Stimulated activated CD8-positive, alpha-beta memory T cell treated with anti-CD3 and anti-CD28 coated beads, Interleukin-15, amount 100 ng/mL, for 4 hours (primary cell): ENCODE results near the gene CDS2.

Source experiments
- DNase-seq, 2 donors: peaks; one replicate each; pipeline ENCODE4 v3.0.0-alpha.2; 2020; ENCODE audit warnings: low read depth in 2 of 2

CDS2 gene

DNA sequence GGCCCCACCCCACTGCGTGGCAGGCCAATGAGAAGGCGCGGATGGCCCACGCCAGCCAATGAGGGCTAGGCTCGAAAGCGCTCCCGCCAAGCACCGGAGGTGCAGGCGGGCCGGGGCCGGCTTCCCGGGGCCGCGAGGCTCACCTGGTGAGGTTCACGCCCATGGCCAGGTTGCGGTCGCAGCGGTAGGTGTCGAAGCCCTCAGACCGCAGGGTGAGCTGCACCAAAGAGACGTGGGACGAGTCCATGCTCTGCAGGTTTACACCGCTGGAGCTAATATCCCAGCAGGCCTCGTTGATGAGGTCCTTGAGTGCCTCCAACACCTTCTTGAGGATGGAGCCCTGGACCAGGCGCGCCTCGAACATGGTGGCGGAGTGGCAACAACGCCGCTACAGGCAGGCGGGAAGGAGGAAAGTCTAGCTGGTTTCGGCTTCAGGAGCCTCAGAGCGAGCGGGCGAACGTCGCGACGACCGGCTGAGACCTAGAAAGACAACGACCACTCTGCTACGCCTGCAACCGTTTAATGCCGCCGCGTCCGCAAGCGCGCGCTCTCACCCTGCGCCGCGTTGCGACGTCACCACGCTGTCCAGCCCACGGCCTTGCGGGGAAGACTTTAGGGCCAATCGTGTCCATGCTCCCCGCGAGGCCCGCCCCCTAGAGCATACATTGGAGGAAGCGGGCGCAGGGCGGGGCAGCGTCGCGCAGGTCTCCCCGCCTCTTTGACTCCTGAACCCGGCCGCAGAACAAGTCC lies 7.2 kb upstream of the CDS2 start, which contains the start of gene PCNA:
Gene PCNA, minus strand, starts transcription at position 524 of the 750 bp plus-strand sequence. Its CDS starts 160 bp downstream, at position 364.
- peak; percentile 89 to 92 for DNase-seq

DNA sequence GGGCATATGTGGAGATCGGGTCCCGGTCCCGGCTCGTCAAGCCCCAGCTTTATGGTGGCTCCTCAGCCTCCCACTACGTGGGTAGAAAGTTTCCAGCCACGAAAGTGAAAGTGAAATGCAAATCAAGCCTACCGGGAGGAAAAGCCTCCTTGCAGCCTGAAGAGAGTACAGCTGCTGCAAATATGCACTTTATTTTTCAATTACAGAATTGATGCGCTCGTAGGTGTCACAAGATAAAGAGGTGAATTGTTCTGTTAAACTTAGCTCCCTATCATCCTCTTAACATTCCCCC lies 6.7 kb upstream of the CDS2 start:
- DNase-seq = no peak

DNA sequence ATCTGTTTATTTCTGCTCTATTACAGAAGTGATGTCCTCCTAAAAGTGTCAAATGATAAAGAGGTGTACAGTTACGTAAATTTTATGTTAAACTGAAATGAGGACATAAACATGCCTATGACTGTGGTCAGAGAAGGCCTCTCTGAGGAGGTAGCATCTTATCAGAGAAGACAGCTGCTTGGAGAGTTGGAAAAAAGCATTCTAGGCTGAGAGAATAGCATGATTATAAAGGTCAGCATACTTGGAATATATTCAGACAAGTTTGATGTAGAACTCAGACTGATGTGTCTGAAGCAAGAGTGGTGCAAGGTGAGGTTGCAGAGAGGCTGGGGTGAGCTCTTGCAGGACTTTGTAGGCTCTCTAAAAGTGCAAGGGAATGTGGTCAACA lies 3.9 kb upstream of the CDS2 start:
- no peak for DNase-seq

DNA sequence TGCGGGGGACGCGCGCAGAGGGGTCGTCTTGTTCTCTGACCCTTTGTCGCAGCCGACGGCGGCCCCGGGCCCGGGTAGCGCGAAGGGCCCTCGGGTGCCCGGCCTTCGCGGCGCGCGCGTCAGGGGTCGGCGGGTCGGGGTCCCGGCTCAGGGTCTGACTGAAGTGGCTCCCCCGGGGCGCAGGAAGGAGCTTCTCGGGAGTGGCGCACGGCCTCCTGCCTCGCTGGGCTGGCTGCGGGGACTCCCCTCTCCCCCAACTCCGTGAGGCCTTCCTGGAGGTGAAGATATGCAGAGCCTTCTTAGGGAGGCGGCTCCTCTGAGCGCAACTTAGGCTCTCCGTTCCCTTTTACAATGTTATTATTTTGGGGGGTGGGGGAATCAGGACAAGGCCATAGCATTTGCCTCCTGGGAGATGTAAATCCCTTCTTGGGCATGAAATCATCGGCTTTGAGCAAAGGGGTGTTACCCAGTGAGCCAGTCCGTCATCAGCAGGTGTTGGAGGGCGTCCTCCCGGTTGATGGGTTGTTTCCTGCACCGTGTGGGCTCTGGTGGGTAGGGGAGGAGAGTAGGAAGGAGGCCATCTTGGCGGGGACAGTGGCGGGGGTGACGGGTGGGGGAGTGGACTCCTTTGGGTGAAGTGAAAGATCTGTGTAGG lies 523 bp downstream of the CDS2 start:
- DNase-seq = peak; percentile 30 to 45

DNA sequence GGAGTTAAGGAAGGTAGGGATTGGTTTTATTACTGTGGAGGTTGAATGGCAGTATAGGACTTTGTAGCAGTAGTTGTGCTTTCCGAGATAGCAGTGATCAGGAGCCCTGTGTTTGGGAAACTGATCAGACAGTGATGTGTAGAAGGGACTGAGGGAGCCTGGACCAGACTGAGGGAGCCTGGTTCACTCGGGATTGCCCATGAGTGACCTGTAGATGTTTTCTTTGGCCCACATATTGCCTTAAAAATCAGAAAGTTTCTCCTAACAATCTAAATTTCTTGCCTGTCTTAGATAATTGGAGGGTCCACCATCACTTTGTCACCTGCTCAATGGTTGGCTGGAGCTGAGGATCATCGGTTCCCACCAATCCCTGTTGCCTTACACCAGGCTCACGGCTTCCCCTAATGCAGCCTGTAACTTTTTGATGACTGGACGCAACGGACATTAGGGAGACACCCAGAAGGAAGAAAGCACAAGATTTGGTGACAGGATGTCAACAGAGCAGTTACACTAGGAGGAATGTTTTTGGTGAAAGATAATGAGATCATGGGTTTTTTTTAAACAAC lies 1.1 kb downstream of the CDS2 start:
- no peak for DNase-seq

DNA sequence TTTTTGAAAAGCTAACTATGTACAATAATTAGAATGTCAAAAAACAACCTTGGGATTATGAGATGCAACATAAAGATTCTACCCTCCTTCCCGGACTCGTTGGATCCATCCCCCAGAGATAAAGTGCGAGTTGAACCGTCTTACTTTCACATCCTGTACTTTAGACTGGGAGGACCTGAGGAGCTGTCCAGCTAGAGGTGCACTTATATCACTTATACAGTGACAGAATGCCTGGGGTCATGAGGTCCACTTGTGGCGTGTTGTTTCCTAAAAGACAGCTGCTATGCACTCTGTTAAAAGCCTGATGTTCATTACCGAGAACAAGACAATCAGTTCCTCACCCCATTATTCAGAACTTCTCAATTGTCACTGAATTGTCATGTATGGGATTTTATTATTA lies 2.1 kb downstream of the CDS2 start:
- no peak for DNase-seq

DNA sequence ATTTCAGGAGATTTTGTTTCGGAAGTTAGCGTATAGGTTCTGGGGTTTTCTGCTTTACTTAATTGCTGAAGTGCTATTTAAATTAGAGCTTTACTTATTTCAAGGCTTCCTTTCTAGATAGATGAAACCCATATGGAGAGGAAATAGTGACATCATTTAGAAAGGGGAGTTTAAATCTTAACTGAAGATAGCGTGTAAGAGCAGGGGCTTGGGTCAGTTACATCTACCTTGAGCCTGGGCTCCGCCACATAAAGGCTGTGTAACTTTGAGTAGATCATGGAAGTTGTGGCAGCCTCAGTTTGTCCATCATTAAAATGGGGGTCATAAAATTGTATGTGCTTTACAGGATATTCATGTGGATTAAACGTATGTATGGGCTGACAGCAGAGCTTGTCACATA lies 4.7 kb downstream of the CDS2 start:
- no peak for DNase-seq

DNA sequence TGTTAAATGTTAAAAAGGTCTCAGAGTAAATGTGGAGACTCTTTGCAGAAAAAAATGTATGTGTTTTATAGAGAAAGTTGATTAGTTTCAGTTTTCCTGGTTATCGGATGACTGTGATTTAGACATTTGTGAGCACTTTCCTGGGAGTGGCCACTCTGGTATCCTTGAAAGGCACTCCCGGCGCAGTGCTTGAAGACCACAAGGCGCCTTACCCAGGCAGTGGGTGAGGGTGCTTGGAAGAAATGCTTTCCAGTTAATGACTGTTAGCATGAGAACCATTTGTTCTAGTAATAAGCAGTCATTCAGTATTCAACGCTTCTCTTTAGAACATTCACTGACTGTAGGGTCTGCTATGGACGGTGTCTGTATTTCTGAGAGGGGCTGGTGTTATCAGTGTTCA lies 7.2 kb downstream of the CDS2 start:
- no peak for DNase-seq

DNA sequence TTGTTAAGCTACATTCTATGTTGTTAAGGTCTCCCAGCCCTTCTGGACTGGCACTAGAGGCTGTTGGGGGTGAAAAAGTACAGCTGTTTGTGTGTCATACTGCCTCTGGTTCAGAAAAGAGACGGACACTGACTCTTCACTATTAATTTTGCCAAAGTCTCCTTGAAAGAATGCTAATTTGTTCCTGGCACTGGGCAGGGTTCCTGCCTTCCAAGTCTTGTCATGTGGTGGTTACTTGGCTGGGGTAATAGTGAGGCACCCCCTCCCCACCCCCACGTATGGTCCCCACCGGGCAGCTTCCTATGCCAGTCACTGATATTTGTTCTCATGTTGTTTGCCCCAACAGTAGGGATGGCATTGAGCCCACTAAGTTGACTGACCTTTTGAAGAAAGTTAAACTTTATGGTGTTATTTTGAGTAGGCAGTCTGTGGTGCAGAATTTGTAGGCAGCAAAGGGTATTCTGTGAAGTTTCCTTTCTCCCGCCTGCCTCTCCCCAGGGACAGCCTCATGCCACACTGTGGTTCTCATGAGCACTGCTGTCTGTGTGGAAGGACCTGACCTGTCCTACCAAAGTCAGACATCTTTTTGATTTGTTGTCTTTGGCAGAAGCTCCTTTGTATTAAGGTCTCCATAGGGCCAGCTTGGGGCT lies 8.7 kb downstream of the CDS2 start:
- no peak for DNase-seq

DNA sequence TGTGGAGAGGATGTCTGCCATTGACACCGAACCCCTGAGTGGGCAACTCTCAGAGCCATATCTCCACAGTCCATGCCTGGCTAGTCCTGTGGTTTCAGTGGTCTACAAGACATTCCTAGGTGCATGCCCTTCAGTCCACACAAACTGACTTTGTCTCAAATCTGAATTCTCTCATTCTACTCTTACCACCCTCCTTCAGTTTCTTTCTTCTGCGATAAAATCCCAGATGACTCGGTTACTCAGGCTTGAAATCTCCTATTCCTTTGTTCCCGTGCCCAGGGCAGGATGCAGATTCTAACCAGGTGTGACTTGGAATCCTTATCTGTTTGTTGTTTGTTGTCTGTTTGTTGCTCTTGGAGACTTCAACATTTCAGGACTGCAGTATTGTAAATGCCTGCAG lies 9.3 kb downstream of the CDS2 start:
- DNase-seq = no peak

DNA sequence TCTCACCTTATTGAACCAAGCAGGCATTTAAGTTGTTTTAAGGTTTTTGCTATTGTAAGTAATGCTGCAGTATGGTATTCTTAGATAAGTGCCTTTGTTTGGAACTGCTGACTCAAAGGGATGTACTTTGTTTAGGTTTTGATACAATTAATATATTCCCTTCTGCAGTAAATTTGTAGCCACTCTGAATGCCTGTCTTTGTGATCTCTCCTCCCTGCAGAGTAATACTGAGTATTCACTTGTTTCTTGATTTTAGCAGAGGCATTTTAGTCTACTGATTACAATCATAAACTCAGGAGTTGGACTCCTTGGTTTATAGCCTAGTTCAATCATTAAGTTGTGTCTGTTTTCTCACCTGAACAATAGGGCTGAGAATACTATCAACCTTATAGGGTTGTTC lies 13.4 kb downstream of the CDS2 start:
- no peak for DNase-seq

DNA sequence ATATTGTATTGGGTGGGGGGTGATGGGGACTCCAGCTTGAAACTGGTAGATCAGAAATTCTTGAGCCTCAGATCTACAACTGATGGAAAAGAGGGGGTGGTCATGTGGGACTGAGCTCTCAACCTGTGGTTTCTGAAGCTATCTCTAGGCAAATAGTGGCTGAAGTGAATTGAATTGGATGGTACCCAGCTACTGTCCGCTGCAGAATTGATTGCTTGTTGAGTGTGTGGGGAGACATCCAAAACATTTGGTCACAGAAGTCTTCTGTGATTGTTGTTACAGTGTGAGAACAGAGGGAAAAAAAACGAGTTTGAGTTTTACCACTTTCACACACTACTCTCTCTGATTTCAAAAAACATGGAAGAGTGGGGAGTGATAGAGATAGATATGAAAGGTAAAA lies 14.8 kb downstream of the CDS2 start:
- no peak for DNase-seq

DNA sequence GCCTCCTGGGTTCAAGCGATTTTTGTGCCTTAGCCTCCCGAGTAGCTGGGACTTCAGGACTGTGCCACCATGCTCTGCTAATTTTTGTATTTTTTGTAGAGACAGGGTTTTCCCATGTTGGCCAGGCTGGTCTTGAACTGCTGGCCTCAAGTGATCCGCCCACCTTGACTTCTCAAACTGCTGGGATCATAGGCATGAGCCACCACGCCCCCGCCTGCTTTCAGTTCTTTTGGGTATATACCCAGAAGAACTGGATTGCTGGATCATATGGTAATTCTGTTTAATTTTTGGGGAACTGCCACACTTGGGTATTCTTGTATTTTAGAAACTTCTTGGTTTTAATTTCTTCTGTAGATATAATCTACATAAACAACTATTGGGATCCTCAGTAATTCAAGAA lies 17.0 kb downstream of the CDS2 start:
- DNase-seq = no peak

DNA sequence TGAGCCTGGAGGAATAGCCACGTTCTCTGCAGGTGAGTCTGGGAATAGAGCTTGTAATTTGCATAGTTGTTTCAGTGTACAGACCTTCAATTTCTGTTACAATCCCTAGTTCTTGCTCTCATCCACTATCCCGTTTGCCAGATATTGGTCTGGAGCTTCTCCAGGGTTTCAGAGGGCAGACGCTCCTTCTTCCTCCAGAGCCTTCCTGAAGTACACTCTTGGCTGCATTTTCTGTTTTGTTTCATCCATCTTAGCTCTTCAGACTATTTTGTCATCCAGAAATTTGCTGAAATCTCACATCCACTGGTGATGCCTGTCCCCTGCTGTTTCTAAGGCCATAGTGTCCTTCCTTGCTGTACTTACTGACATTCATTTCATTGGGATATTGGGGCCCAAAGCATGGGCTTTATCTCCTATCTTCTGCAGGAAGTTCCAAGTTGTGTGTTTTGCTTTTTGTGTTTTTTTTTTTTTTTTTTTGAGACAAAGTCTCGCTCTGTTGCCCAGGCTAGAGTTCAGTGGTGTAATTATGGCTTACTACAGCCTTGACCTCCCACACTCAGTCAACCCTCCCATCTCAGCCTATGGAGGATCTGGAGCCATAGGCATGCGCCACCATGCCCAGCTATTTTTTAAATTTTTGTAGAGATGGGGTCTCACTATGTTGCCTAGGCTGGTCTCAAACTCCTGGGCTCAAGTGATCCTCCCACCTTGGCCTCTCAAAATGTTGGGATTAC lies 18.7 kb downstream of the CDS2 start:
- no peak for DNase-seq

DNA sequence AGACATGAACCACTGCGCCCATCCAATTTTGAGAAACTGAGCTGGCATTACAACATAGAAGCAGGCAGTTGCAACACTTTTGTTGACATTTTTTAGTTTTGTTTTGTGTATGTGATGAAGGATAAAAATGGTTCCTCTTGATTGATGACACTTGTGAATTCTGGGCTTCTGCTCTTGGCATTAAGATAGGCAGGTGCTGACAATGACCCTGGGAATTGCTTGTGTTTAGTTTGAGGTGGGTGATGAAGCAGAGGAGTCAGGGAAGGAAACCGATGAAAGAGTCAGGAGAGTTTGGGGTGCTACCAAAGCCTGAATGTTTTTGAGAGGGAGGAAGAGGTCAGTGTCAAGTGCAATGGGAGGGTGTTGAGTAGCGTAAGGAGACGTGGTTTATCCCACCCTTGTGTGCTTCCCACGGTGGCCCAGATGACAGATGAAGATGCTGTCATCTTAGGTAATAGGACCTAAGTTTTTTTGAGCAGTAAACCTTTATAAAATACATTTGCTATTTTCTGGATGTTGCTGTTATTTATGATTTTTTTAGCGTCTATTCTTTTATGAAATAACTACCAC lies 19.4 kb downstream of the CDS2 start:
- no peak for DNase-seq

DNA sequence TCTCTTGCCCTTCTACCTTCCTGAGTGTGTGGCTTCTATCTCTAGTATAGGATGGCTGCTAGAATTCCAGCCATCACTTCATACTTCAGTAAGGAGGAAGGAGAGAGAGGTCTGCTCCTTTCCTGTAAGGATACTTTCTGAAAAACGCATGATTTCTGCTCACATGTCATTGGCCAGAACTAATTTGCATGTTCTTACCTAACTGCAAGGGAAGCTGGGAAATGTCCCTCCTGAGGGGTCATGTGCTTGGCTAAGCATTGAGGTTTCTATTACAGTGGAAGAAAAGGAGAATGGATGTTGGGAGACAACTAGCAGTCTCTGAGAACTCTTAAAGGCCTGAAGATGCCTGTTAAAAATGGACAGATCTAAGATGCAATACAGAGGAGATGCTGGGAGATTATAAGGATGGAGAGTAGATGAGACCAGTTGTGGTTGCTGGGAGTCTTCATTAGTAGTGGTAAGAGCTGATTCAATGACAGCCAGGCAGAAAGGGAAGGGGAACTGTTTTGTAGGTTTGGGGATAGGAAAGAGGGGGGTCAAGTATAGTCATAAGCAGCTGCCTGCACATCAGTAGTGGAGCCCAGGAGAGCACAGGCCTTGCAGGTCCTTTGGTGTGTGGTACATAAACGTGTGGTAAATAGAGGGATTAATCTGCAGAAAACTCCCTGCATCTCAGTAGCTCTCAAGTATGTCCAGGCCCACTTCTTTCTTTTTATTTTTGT lies 20.2 kb downstream of the CDS2 start:
- DNase-seq = no peak

DNA sequence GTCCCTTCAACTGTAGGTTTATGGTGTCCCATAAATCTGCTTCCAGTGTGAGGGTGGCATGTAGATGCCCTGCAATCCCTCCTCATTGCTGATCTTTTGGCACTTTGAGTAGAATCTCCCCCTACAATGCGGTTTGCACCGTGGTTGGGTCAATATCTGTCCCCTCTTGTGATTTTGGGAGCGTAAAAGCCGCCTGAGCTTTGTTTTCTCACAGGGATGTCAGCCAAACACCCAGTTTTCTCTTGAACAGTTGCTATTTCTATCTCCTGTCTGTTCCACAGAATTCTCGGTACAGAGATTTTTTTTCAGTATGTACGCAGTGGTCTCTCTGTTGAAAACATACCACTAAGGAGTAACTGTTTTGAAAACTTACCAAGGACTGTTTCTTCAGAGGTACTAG lies 21.8 kb downstream of the CDS2 start:
- no peak for DNase-seq

DNA sequence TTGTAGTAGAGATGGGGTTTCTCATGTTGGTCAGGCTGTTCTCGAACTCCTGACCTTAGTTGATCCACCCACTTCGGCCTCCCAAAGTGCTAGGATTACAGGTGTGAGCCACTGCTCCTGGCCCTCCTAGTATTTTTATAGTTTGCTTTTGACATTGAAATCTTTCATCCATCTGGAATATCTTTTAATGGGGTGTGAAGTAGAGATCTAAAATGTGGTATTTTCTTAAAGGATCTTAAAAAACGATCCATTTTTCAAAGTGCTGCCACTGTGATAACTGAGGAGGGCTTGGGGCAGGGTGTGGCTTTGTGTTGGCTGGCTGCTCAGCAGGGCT lies 23.1 kb downstream of the CDS2 start:
- DNase-seq = no peak

DNA sequence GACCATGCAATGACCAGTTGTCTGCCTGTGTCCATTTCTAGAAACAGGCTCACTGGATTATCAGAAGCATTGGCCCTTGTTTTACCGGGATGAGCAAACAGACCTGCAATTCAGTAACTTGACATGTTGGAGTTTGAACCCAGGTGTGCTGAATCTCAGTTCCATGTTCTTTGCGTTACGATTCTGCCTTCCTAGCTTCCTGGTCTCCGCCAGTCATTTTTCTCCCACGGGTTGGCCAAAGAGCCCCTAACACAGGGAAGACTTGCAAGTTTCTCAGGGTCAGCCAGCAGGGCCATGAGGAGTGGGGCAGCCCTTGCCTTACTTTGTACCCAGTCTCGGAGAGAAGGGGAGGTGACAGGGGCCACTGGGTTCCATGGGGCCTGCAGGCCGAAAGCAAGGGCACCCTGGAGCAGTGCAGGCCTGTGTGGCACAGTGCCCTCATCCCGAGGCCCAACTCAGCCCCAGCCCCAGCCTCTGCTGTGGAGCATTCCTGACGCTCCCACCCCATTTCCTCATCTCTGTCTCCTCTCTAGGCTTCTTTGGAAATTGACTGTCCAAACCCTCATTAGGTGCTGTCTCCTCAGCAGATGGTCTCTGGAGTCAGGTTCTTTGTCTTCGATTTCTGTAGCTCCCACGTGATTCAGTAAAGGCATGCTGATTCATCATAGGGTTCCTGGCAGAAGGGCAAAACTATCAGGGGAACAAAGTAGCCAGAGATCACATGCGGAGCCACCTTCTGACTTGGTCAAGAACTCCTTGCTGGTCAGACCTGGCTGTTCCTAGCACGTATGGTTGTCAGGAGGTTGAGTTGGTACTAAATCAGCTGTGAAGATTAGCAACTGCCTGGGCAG lies 23.6 kb downstream of the CDS2 start:
- DNase-seq = no peak

DNA sequence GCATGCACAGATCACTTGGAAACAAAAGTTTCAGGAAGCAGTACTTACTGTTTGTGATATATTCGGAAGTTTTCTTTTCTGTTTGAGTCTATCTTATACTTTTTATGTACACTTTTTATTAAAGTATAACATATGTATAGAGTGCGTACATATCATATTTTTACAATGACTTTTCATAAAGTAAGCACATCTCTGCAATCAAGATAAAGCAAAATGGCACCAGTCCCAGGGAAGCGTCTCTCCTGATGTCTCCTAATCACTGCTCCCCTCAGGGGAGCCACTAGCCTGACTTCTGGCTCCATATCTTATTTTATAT lies 26.3 kb downstream of the CDS2 start:
- DNase-seq = no peak
